ENCODE measurements around the gene TNFAIP2.

GRCh38 chr14:103146141-103146709 is 23.0 kb downstream of the TNFAIP2 start:
- TF ChIP-seq, protein P1, sequence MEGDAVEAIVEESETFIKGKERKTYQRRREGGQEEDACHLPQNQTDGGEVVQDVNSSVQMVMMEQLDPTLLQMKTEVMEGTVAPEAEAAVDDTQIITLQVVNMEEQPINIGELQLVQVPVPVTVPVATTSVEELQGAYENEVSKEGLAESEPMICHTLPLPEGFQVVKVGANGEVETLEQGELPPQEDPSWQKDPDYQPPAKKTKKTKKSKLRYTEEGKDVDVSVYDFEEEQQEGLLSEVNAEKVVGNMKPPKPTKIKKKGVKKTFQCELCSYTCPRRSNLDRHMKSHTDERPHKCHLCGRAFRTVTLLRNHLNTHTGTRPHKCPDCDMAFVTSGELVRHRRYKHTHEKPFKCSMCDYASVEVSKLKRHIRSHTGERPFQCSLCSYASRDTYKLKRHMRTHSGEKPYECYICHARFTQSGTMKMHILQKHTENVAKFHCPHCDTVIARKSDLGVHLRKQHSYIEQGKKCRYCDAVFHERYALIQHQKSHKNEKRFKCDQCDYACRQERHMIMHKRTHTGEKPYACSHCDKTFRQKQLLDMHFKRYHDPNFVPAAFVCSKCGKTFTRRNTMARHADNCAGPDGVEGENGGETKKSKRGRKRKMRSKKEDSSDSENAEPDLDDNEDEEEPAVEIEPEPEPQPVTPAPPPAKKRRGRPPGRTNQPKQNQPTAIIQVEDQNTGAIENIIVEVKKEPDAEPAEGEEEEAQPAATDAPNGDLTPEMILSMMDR (conservative IDR thresholded peaks at IDR 0.05): no peak
- TF ChIP-seq EZH2 (IDR thresholded peaks at IDR 0.05; ENCODE audit: low read depth): no peak

Measured in PC-9 (cell line).